ENCODE measurements around the gene PPFIA3.

Gene PPFIA3

DNA sequence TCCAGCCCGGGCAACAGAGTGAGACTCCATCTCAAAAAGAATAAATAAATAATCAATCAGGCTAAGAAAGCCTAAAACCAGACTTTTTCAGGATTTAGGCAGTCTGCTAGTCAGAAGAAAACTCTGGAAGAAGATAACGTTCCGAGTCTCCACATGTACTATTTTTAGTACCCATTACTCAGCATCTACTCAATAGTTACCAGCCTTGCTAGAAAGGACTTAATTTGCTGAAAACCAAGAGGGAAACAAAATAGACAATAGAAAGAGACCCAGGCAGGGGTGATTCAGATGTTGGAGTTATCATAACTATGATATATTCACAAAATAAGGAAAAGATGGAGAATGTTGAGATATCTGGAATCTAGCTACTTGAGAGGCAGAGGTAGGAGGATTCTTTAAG is 8.8 kb upstream of the PPFIA3 start:
- H3K9ac ChIP-seq (ENCODE audit: low read depth, low read length): no peak overlapping the region
- H3K4me3 ChIP-seq (ENCODE audit: low read depth in 1 of 2, low read length in 2 of 2): no peak overlapping the region
- ATAC-seq (ENCODE audit: insufficient read depth, low read depth): no peak
- peaks cover 43% of the 10 kb centered on the region for H3K36me3 ChIP-seq (ENCODE audit: insufficient read depth, low read length)
- no peaks in the 10 kb centered on the region for H3K79me2 ChIP-seq (ENCODE audit: insufficient read depth, low read length)
- H4K20me1 ChIP-seq (ENCODE audit: insufficient read depth, low read length): peaks cover 43% of the 10 kb centered on the region
- TF ChIP-seq EZH2 (IDR thresholded peaks at IDR 0.05; ENCODE audit: borderline replicate concordance, low read depth, low read length, severe bottlenecking): no peak
- TF ChIP-seq, protein P1, sequence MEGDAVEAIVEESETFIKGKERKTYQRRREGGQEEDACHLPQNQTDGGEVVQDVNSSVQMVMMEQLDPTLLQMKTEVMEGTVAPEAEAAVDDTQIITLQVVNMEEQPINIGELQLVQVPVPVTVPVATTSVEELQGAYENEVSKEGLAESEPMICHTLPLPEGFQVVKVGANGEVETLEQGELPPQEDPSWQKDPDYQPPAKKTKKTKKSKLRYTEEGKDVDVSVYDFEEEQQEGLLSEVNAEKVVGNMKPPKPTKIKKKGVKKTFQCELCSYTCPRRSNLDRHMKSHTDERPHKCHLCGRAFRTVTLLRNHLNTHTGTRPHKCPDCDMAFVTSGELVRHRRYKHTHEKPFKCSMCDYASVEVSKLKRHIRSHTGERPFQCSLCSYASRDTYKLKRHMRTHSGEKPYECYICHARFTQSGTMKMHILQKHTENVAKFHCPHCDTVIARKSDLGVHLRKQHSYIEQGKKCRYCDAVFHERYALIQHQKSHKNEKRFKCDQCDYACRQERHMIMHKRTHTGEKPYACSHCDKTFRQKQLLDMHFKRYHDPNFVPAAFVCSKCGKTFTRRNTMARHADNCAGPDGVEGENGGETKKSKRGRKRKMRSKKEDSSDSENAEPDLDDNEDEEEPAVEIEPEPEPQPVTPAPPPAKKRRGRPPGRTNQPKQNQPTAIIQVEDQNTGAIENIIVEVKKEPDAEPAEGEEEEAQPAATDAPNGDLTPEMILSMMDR (IDR thresholded peaks at IDR 0.05; ENCODE audit: borderline replicate concordance, extremely low read depth, low read length, poor library complexity, severe bottlenecking): no peak
- no peak for DNase-seq
- peaks cover 24% of the 10 kb centered on the region for H3K4me1 ChIP-seq (ENCODE audit: insufficient read depth, low read length)
- no peaks in the 10 kb centered on the region for H3K27me3 ChIP-seq (ENCODE audit: insufficient read depth, low read length, poor library complexity)
- no peak overlapping the region for H3K4me2 ChIP-seq (ENCODE audit: insufficient read depth, low read length)
- H2AFZ ChIP-seq (ENCODE audit: low read depth, low read length): no peak overlapping the region
- no peaks in the 10 kb centered on the region for H3K9me3 ChIP-seq (ENCODE audit: insufficient read depth, low read length, severe bottlenecking)
- H3K27ac ChIP-seq (ENCODE audit: low read length): no peak overlapping the region

DNA sequence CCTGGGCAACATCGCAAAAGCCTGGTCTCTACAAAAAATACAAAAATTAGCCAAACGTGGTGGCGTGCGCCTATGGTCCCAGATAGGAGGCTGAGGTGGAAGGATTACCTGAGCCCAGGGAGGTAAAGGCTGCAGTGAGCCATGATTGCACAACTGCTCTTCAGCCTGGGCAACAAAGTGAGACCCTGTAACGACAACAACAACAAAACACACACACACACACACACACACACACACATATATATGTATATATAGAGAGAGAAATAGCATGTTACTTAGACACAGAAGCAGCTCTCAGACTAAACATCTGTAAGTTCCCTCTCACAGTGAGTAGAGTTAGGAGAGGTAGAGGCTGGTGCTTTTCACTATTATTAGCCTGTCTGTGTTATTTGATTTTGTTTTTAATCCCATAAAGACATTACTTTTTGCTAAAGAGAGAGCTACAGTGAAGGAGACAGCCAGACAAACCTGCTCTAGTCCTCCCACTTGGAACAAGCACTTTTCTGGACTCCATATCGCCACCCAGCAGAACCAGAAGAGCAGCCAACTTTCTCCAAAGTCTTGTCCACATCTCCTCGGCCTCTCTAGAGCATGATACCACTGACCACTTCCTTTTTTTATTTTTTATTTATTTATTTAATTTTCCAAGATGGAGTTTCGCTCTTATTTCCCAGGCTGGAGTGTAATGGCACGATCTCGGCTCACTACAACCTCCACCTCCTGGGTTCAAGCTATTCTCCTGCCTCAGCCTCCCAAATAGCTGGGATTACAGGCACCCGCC is 7.9 kb upstream of the PPFIA3 start:
- H3K4me2 ChIP-seq (ENCODE audit: insufficient read depth, low read length): no peak overlapping the region
- ATAC-seq (ENCODE audit: insufficient read depth, low read depth): no peak
- H3K4me1 ChIP-seq (ENCODE audit: insufficient read depth, low read length): peaks cover 30% of the 10 kb centered on the region
- H3K9me3 ChIP-seq (ENCODE audit: insufficient read depth, low read length, severe bottlenecking): no peaks in the 10 kb centered on the region
- no peaks in the 10 kb centered on the region for H3K27me3 ChIP-seq (ENCODE audit: insufficient read depth, low read length, poor library complexity)
- H3K4me3 ChIP-seq (ENCODE audit: low read depth in 1 of 2, low read length in 2 of 2): no peak overlapping the region
- H3K79me2 ChIP-seq (ENCODE audit: insufficient read depth, low read length): no peaks in the 10 kb centered on the region
- DNase-seq: no peak
- no peak overlapping the region for H3K27ac ChIP-seq (ENCODE audit: low read length)
- no peak for TF ChIP-seq EZH2 (IDR thresholded peaks at IDR 0.05; ENCODE audit: borderline replicate concordance, low read depth, low read length, severe bottlenecking)
- peaks cover 39% of the 10 kb centered on the region for H3K36me3 ChIP-seq (ENCODE audit: insufficient read depth, low read length)
- H2AFZ ChIP-seq (ENCODE audit: low read depth, low read length): no peak overlapping the region
- H4K20me1 ChIP-seq (ENCODE audit: insufficient read depth, low read length): peaks cover 34% of the 10 kb centered on the region
- H3K9ac ChIP-seq (ENCODE audit: low read depth, low read length): no peak overlapping the region

DNA sequence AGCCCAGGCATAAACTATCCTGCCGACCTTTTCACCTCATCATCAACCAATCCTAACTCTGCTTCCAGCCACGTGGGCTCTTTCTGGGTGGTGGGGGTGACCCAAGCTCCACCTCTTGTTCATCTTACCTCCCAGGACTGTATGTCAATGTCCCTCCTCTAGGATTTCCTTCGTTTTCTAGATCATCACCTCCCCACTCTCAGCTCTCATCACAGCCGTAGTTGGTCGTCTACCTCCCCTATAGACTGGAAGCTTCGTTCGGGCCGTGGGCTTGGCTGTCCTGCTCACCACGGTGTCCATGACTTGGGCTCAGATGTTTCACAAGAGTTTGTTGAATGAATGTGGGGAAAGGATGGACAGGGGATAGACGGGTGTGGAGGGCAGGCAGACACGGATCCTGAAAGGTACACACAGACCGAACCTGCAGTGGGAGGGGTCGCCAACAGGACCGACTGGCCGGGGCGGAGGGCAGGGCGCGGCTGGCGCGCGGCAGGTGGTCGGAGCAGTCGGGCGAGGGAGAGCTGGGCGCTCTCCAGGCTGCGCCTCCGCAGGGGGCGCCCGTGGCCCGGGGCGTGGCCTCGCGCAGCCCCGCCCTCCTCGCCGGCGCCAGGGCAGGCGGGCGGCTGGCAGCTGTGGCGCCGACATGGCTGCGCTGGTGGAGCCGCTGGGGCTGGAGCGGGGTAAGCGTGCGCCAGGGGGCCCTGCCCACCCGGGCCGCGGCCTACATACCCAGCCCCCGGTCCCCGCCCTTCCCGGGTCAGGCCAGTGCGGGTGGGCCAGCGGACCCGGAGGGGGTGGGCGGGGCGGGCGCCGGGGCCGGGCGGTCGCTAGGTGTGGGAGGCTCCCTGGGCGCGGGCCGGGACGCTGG is 5.3 kb upstream of the PPFIA3 start, which contains the start of gene LIN7B:
LIN7B (plus strand) TSS at position 609 of the 868 bp plus-strand sequence; CDS start at position 644, 35 bp downstream.
- Histone ChIP-seq H3K4me1 (ENCODE audit: insufficient read depth, low read length) (peaks cover 48% of the 10 kb centered on the region), H3K27ac (ENCODE audit: low read length) (peak within 1 kb of the TSS; percentile 67), H3K27me3 (ENCODE audit: insufficient read depth, low read length, poor library complexity) (no peaks in the 10 kb centered on the region), H3K36me3 (ENCODE audit: insufficient read depth, low read length) (peaks cover 13% of the 10 kb centered on the region), H3K4me3 (ENCODE audit: low read depth in 1 of 2, low read length in 2 of 2) (peak within 1 kb of the TSS; percentile 44 to 65; a peak in 3 of 4 replicates), H3K9ac (ENCODE audit: low read depth, low read length) (peak within 1 kb of the TSS; percentile 69), H3K79me2 (ENCODE audit: insufficient read depth, low read length) (peaks cover 12% of the 10 kb centered on the region), H3K4me2 (ENCODE audit: insufficient read depth, low read length) (peak within 1 kb of the TSS; percentile 96), H2AFZ (ENCODE audit: low read depth, low read length) (peak within 1 kb of the TSS; percentile 95), H4K20me1 (ENCODE audit: insufficient read depth, low read length) (peaks cover 13% of the 10 kb centered on the region), H3K9me3 (ENCODE audit: insufficient read depth, low read length, severe bottlenecking) (no peaks in the 10 kb centered on the region)
- peak; percentile 79 for DNase-seq
- TF ChIP-seq, protein P1 (IDR thresholded peaks at IDR 0.05; ENCODE audit: borderline replicate concordance, extremely low read depth, low read length, poor library complexity, severe bottlenecking): peak; percentile 77
- TF ChIP-seq EZH2 (IDR thresholded peaks at IDR 0.05; ENCODE audit: borderline replicate concordance, low read depth, low read length, severe bottlenecking): no peak
- peak; percentile 67 for ATAC-seq (ENCODE audit: insufficient read depth, low read depth)
